Activated naive CD4-positive, alpha-beta T cell treated with anti-CD3 and anti-CD28 coated beads, Interleukin-2, amount 50 U/mL, for 72 hours (primary cell): ENCODE data around the gene GTF2H1. TPM values are rescaled to one million over a fixed set of nuclear protein-coding genes. Genes with fewer than 3 reads are reported as not detected.
A peak's percentile ranks its signal among the peaks of the same experiment; 100 is the strongest.
"Not testable (repeated sequence)": the region's sequence is repeated elsewhere in the genome, so short reads cannot be mapped to it uniquely, and the experiment has no call there.

Source experiments
- ATAC-seq, 2 donors: fragments of 150-1000 bp; cut with Tn5 transposase; 2 replicates each; pipeline ENCODE4 v1.10.0; 2021; ENCODE audit warnings: mild to moderate bottlenecking in 2 of 2, moderate library complexity in 2 of 2
- DNase-seq, 2 donors: peaks; one replicate each; pipeline ENCODE4 v3.0.0; 2021 to 2022; ENCODE audit warnings: low spot score in 2 of 2
- H3K27ac Mint-ChIP-seq, 2 donors: one replicate each; pipeline ENCODE4 v1.8.0; 2022; ENCODE audit warnings: mild to moderate bottlenecking in 2 of 2, mixed read lengths in 2 of 2
- H3K36me3 Mint-ChIP-seq, 2 donors: one replicate each; pipeline ENCODE4 v1.8.0; 2022; ENCODE audit warnings: mixed read lengths in 2 of 2
- H3K9me3 Mint-ChIP-seq, 2 donors: one replicate each; pipeline ENCODE4 v1.8.0; 2022; ENCODE audit warnings: mixed read lengths in 2 of 2
- total RNA-seq, 2 donors: library from RNA; stranded (reverse); gene quantifications; one replicate each; pipeline ENCODE4 v1.2.3, GENCODE V29; 2022

The GTF2H1 gene
- total RNA-seq, 2 donors from 2014 or later, result 36.1 to 53.6 TPM

GRCh38 chr11:18390088-18390487 is 67.7 kb downstream of the GTF2H1 start:
- DNase-seq (no peak), ATAC-seq (no peak)
- H3K9me3 Mint-ChIP-seq, result no peaks in the 10 kb centered on the region
- H3K27ac Mint-ChIP-seq, result no peak overlapping the region
- peaks cover 9% of the 10 kb centered on the region in 2 donors for H3K36me3 Mint-ChIP-seq

GRCh38 chr11:18392434-18393321 is 70.3 kb downstream of the GTF2H1 start:
- Mint-ChIP-seq H3K27ac (peak overlapping the region in 1 of 2 donors; percentile 81), H3K36me3 (peaks cover 30 to 33% of the 10 kb centered on the region in 2 donors), H3K9me3 (no peaks in the 10 kb centered on the region)
- no peak for DNase-seq
- ATAC-seq, result no peak

DNA sequence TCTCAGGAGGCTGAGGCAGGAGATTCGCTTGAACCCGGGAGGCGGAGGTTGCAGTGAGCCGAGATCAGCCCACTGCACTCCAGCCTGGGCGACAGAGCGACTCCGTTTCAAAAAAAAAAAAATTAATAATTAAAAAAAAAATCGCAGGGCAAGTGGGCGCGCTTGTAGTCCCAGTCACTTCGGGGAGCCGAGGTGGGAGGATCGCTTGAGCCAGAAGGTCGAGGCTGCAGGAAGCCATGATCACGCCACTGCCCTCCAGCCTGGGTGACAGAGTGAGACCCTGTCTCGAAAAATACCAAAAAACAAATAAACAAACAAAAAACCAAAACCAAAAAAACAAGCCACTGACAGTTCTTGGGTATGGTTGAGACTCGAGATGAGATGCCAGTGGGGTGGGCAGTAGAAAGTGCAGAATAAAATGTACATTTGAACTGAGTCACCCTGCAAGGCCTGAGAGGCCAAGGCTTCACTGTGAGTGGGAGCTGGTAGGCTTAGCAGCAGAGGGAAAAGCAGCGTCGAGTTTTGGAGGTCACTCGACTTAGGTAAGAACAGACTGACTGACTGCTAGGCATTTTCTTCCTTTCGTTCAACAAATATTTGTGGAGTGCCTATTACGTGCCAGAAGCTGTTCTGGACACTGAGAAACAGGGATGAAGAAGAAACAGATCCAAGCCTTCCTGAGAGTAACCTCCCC is 71.4 kb downstream of the GTF2H1 start:
- Mint-ChIP-seq H3K36me3 (peaks cover 37 to 41% of the 10 kb centered on the region in 2 donors), H3K27ac (peak overlapping the region; percentile 98 to 99), H3K9me3 (no peaks in the 10 kb centered on the region)
- ATAC-seq (peak; percentile 8 to 24), DNase-seq (peak in 1 of 2 donors; percentile 19)

DNA sequence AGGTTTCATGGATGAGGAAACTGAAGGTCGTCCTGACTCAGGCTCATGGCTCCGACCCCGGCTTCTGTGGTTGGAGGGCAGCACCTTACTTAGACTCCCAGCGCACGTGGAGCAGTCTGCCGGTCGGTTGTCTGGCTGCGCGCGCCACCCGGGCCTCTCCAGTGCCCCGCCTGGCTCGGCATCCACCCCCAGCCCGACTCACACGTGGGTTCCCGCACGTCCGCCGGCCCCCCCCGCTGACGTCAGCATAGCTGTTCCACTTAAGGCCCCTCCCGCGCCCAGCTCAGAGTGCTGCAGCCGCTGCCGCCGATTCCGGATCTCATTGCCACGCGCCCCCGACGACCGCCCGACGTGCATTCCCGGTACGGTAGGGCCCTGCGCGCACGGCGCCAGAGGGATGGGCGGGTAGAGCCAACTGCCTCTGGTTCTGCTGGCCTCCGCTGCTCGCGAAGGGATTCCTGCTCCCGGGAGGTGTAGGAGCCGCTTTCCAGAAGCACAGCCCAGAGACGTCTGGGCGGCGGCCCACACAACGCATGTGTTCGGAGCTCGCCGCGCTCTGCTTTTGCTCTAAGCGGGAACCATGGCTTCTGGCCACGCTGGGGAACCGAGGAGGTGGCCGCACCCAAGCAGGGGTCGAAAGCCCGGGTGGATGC is 72.0 kb downstream of the GTF2H1 start, which contains the start of gene LDHA:
Gene LDHA (plus strand): TSS at position 289 of the 653 bp plus-strand sequence. CDS start 2,280 bp downstream, outside the sequence.
- peak within 1 kb of the TSS; percentile 98 to 99 for H3K27ac Mint-ChIP-seq
- DNase-seq (peak; percentile 97 to 98), ATAC-seq (peak; percentile 82)
- no peaks in the 10 kb centered on the region for H3K9me3 Mint-ChIP-seq
- peaks cover 42 to 48% of the 10 kb centered on the region in 2 donors for H3K36me3 Mint-ChIP-seq

DNA sequence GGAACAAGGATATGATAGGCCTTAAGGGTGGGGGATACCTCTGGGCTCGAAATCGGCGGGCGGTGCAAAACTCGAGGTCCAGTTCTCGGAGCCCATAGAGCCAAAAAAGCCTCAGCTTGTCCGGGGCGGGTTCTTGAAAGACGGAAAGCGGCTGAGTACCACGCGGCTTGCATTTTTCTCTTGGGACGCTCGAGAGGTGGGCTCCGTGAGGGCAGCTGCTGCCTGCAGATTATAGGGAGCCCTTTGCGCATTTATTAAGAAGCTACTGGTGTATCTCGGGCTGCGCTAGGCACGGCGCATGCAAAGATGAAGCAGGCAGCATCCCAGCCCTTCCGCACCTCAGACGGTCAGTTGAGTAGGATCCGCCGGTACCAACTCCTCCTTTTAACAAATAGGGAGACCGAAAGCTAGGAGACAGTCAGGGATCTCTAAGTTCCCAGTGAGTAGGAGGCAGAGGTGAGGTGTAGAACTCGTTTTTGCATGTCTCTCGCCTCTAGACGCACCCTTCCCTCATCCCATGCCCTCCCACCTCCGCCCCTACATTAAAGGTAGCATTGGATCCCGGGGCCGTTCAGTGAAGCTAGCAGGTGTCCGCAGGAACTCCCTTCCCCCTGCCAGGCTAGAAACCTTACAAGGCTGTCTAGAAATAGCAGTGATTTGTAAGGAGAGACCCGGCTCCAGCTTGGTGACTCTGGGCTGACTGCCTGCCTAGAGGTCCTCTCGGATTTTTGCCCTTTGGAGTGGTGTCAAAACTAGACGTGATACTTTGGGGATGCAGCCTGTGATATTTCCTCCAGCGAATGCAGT is 72.8 kb downstream of the GTF2H1 start:
- peak overlapping the region; percentile 98 to 99 for H3K27ac Mint-ChIP-seq
- peaks cover 50 to 55% of the 10 kb centered on the region in 2 donors for H3K36me3 Mint-ChIP-seq
- ATAC-seq (no peak), DNase-seq (peak in 1 of 2 donors; percentile 15)
- H3K9me3 Mint-ChIP-seq, result no peaks in the 10 kb centered on the region

DNA sequence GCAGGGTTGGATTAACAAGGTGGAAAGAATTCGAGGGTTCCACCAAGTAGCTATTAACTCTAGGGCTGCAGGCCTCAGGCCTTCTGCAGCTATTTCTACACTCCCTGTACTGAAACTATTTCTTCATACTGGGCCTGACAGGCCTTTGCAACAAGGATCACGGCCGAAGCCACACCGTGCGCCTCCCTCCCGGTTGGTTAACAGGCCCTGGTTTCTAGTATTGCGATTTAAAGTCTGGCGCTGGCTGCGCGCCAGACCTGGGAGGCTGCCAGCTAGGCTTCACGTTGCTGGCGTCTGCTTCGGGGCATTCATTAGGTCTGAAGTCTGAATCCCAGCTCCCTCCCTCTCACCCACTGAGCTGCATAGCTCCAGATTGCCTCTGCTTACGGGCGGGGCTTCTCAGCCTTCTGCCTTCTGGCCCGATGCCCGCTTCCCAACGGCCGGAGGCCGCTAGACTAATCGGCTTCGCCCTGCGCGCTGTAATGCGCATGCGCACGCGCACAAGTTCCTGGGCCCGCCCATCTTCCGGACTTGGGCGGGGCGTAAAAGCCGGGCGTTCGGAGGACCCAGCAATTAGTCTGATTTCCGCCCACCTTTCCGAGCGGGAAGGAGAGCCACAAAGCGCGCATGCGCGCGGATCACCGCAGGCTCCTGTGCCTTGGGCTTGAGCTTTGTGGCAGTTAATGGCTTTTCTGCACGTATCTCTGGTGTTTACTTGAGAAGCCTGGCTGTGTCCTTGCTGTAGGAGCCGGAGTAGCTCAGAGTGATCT is 73.6 kb downstream of the GTF2H1 start:
- ATAC-seq (peak; percentile 63 to 75), DNase-seq (peak; percentile 96 to 98)
- H3K36me3 Mint-ChIP-seq, result peaks cover 57 to 63% of the 10 kb centered on the region in 2 donors
- H3K9me3 Mint-ChIP-seq, result no peaks in the 10 kb centered on the region
- peak overlapping the region; percentile 98 to 99 for H3K27ac Mint-ChIP-seq

DNA sequence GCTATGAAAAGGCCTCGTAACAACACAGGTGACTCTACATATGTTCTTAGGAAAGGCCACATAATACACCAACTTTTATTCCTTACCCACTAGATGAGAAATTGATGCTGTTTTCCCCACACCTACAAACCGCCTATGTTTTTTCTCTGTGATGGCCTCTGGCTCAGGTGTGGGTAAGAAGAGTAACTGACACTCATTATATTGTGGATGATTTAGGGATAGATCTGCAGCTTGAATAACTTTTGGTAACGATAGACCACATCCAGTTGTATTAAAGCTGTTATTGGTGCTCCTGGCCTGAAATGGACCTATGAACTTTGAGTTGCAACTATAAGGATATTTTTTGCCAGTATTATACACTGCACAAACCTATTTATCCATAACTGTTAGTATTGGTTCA is 75.6 kb downstream of the GTF2H1 start:
- Mint-ChIP-seq H3K9me3 (no peaks in the 10 kb centered on the region), H3K27ac (peak overlapping the region; percentile 70 to 93), H3K36me3 (peaks cover 57 to 73% of the 10 kb centered on the region in 2 donors)
- ATAC-seq (no peak), DNase-seq (no peak)

DNA sequence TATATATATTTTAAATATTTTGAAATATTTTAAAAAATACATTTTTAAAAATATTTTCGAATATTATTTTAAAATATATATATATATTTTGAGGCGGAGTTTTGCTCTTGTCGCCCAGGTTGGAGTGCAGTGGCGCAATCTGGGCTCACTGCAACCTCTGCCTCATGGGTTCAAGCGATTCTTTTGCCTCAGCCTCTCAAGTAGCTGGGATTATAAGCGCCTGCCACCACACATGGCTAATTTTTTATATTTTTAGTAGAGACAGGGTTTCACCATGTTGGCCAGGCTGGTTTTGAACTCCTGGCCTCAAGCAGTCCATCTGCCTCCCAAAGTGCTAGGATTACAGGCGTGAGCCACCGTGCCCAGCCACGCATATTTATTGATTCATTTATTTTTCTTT is 78.7 kb downstream of the GTF2H1 start:
- not testable (repeated sequence) for H3K27ac Mint-ChIP-seq, H3K9me3 Mint-ChIP-seq

GRCh38 chr11:18404062-18404461 is 81.7 kb downstream of the GTF2H1 start:
- no peaks in the 10 kb centered on the region for H3K9me3 Mint-ChIP-seq
- DNase-seq (no peak), ATAC-seq (no peak)
- H3K27ac Mint-ChIP-seq, result peak overlapping the region in 1 of 2 donors; percentile 50
- H3K36me3 Mint-ChIP-seq, result peaks cover 22 to 59% of the 10 kb centered on the region in 2 donors

More for the DNA sequence above, 78.7 kb downstream of the GTF2H1 start:
- not testable (repeated sequence) for ATAC-seq, DNase-seq
- H3K36me3 Mint-ChIP-seq, result peaks cover 43 to 76% of the 10 kb centered on the region in 2 donors

DNA sequence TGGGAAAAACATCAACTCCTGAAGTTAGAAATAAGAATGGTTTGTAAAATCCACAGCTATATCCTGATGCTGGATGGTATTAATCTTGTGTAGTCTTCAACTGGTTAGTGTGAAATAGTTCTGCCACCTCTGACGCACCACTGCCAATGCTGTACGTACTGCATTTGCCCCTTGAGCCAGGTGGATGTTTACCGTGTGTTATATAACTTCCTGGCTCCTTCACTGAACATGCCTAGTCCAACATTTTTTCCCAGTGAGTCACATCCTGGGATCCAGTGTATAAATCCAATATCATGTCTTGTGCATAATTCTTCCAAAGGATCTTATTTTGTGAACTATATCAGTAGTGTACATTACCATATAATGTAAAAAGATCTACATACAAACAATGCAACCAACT is 85.0 kb downstream of the GTF2H1 start:
- H3K36me3 Mint-ChIP-seq, result peaks cover 5 to 36% of the 10 kb centered on the region in 2 donors
- H3K27ac Mint-ChIP-seq, ATAC-seq, H3K9me3 Mint-ChIP-seq, DNase-seq: not testable (repeated sequence)

DNA sequence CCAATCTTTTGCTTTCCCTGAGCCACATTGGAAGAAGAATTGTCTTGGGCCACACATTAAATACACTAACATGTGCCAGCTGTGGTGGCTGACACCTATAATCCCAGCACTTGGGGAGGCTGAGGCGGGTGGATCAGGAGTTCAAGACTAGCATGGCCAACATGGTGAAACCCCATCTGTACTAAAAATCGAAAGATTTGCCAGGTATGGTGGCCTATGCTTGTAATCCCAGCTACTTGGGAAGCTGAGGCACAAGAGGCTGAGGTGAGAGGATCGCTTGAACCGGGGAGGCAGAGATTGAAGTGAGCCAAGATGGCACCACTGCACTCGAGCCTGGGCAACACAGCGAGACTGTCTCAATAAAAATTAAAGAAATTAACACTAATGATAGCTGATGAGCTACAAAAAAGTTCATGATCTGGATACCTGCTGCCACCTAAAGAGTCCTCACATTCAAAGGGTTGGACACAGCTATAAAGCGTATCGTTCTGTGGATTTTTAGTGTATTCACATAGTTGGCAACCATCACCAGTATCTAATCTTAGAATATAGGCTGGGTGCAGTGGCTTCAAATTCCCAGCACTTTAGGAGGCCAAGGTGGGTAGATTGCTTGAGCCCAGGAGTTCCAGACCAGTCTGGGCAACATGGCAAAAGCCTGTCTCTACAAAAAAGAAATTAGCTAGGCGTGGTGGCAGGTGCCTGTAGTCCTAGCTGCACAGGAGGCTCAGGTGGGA is 86.4 kb downstream of the GTF2H1 start:
- no peak for DNase-seq
- Mint-ChIP-seq H3K27ac (peak overlapping the region; percentile 4 to 25), H3K36me3 (peaks cover 5 to 22% of the 10 kb centered on the region in 2 donors), H3K9me3 (peaks cover 0 to 4% of the 10 kb centered on the region in 2 donors)
- peak; percentile 12 to 16 for ATAC-seq

DNA sequence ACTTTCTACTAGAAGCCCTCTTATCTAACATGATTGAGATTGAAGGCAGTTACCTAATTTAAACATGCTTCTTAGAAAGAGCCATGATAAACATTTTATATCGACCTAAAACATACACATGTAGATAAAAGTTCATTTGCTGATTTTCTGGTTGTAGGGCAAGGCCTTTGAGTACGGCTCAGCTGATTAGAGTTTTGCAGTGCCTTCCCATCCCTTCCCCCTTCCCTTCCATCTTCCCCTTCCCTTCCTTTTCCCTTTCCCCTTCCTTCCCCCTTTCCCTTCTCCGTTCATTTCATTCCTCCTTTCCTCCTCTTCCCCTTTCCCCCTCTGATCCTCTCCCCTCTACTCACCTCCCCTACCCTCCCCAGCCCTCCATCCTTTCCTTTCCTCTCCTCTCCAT is 94.1 kb downstream of the GTF2H1 start:
- no peaks in the 10 kb centered on the region for H3K36me3 Mint-ChIP-seq
- H3K9me3 Mint-ChIP-seq, result no peaks in the 10 kb centered on the region
- H3K27ac Mint-ChIP-seq, result no peak overlapping the region
- ATAC-seq (no peak), DNase-seq (no peak)
